Stimulated activated CD8-positive, alpha-beta memory T cell treated with anti-CD3 and anti-CD28 coated beads, Interleukin-2, amount 100 ng/mL, for 48 hours (primary cell): ENCODE measurements around the gene P4HA3.

Source experiments
- DNase-seq, 2 donors: peaks; one replicate each; pipeline ENCODE4 v3.0.0-alpha.2; 2020; ENCODE audit warnings: low read depth in 2 of 2

P4HA3 gene

GRCh38 chr11:74267014-74267413 is 44.4 kb downstream of the P4HA3 start:
- no peak for DNase-seq

DNA sequence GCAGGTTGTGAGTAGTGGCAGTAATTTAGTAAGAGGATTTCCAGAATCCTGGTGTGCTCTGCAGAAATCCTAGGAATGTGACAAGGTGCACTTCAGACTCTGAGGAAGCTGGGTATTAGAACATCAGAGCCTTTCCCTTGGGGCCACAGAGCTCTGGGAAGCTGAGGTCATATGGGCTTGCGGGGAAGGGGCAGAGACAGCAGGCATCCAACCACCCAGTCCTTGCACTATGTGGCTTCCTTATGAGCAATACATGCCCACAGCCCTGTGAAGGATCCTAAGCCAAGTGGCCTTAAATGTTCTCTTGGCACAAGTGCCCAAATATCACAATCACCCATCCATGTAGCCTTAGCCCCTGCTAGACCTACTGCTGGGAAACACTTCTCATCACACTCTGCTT is 46.2 kb downstream of the P4HA3 start:
- no peak for DNase-seq

GRCh38 chr11:74262725-74263124 is 48.7 kb downstream of the P4HA3 start:
- DNase-seq, result no peak

GRCh38 chr11:74257959-74258553 is 53.4 kb downstream of the P4HA3 start:
- no peak for DNase-seq

DNA sequence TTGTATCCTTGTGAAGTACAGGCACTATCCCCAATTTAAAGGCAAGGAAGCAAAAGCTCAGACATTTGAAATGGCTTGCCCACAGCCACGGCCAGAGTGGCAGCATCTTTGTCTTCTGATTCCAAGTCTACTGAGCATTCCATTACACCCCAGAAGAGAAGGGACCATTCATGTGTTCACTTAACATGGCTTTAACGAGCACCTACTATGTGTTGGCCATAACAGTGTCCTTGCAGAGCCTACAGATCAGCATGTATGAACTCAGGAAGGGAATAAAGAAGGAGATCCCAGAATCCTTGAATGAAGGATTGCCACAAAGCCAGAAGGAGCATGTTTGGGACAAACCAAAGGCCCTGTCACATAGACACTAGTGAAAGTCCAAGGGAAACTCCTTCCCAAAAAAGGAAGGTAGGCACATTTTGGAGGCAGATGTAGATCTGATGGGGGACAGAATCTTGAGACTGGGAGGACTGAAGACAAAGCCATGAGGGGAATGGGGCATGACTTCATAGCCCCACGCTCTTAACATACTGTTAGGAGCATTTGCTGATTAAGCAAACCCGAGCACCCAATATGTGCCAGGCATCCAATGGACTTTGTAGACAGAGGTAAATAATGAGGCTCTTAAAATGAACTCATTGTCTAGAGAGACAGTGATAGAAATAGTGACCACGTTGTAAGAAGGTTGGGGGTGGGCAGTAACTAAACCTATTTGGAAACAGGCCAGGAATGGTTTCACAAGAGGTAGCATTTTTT is 54.9 kb downstream of the P4HA3 start:
- DNase-seq, result no peak

- DNase-seq, result no peak
These were observed 55.6 kb downstream of the P4HA3 start for GRCh38 chr11:74255741-74256375.

GRCh38 chr11:74253361-74253760 is 58.1 kb downstream of the P4HA3 start:
- no peak for DNase-seq

- DNase-seq, result no peak
These were observed 61.9 kb downstream of the P4HA3 start for GRCh38 chr11:74249496-74249895.

GRCh38 chr11:74248469-74248868 is 63.0 kb downstream of the P4HA3 start:
- DNase-seq, result no peak

DNA sequence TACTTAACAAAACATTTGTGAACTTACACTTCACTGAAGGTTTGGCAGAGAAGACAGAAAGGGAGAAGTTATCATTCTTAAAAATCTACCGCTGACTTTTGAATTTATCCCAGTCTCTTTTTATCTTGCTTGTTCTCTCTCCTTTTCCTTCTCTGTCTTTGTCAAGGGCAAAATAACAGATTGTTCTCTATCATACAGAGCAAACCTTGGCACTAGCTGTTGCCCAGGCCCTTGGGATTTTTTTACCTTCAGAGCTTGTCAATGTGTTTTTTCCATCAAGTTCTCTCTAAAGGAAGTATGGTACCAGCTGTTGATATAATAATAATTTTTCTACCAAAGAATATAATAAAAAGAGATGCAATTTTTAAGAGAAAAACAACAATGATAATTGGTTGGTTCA is 73.2 kb downstream of the P4HA3 start:
- DNase-seq, result no peak

- no peak for DNase-seq
These were observed 73.9 kb downstream of the P4HA3 start for GRCh38 chr11:74237541-74237940.

DNA sequence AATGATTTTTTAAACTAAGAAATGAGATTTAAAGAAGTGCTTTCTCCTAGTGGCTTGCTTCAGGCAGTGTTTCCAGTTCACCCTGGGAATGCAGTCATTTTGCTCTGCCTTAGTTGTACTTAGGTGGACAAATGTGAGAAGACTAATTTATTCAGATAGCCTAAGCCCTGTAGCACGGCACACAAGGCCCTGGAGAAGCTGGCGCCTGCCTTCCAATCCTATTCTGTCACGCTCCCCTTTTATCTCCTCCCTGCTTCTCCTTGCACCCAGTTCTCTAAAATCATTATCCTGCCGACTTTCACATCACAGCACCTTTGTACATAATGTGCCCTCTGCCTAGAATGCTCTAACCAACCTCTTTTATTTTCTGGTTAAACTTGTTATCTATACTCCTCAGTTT is 76.3 kb downstream of the P4HA3 start:
- no peak for DNase-seq

- no peak for DNase-seq
These were observed 77.8 kb downstream of the P4HA3 start for GRCh38 chr11:74233683-74234082.

GRCh38 chr11:74232311-74232950 is 79.0 kb downstream of the P4HA3 start:
- no peak for DNase-seq

- no peak for DNase-seq
These were observed 84.5 kb downstream of the P4HA3 start for GRCh38 chr11:74226907-74227306.

- DNase-seq, result no peak
These were observed 85.9 kb downstream of the P4HA3 start for GRCh38 chr11:74225565-74225964.

DNA sequence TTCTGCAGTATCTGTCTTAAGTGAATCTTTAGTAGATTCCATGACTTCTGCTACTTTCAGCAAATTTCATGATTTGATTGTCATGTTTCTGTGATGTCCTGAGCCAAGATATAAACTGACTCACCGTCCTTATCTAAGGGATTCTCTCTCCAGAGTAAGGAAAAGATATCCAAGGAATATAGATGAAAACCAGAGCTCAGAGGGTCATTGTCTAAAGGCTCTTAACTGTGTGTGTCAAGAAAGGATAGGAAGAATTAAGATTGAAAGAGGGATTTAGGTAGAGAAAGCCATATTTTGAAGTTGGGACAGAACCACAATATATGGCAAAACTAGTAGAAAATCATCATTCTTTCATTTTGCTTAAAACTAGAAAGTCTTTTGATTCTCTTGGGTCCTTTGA is 89.6 kb downstream of the P4HA3 start:
- DNase-seq, result no peak

DNA sequence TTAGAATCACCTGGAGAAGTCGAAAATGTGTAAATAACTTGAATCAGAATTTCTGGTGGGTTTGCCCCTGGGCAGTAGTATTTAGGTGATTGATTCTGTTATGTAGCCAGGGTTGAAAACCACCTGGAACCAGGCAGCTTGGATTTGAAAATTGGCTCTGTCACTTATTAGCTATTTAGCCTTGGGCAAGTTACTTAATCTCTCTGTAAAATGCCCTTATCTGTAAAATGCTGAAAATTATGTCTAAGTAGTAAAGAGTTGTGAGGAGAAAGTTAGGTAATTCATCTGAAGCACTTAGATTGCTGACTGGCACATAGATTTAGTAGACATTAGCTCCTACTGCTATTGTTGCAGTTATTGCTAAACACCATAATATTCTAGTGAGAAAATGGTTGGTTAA is 91.1 kb downstream of the P4HA3 start:
- no peak for DNase-seq
